Endothelial cell of umbilical vein (primary cell): Measurements from ENCODE around the gene RIBC2. TPM values are rescaled to one million over a fixed set of nuclear protein-coding genes. Genes with fewer than 3 reads are reported as not detected.
"Not testable (repeated sequence)": the region's sequence is repeated elsewhere in the genome, so short reads cannot be mapped to it uniquely, and the experiment has no call there.

Experiments
- BruUV-seq: library from RNA; stranded (reverse); fragments of 400-500 nt; replicated peaks from 2 replicates; lab custom pipeline; 2021; lab: Mats Ljungman, UMichigan
- CTCF ChIA-PET: fragments of 300-600, 350-600 bp; sonication (Branson Sonifier 250); formaldehyde crosslinking; loops from one replicate; lab custom pipeline; 2021; ENCODE audit warnings: antibody characterized with exemption, inconsistent platforms; lab: Charles Lee
- POLR2A ChIA-PET: fragments of 300-600, 350-600 bp; sonication (Branson Sonifier 250); formaldehyde crosslinking; loops from one replicate; lab custom pipeline; 2021; ENCODE audit warnings: antibody characterized with exemption, inconsistent platforms; lab: Charles Lee
- DNase-seq: peaks from one replicate; pipeline ENCODE4 v3.0.0-alpha.2; 2011; ENCODE audit warnings: low read depth, low spot score
- FAIRE-seq: peaks from 2 replicates; lab custom pipeline; 2011; peaks lifted over from hg19 to GRCh38; lab: Jason Lieb, UNC
- H2AFZ ChIP-seq: 2 replicates; pipeline ENCODE4 v1.6.0; 2012; ENCODE audit warnings: low read depth, low read length, control low read depth, inconsistent platforms
- H3K27ac ChIP-seq: 2 replicates; pipeline ENCODE4 v1.5.1; 2011; ENCODE audit warnings: low read depth, mild to moderate bottlenecking, control low read depth, low read length, moderate library complexity; ENCODE audit not compliant: insufficient read depth
- H3K27me3 ChIP-seq, 2 experiments: 2 replicates each; pipeline versions ENCODE4 v1.6.0 to v1.6.1; 2011; ENCODE audit warnings: low read length in 2 of 2, mixed read lengths in 1 of 2; ENCODE audit not compliant: control insufficient read depth in 2 of 2, insufficient read depth in 2 of 2
- H3K36me3 ChIP-seq, 2 experiments: 2 replicates in 1 of 2; 3 replicates in 1 of 2; pipeline ENCODE4 v1.5.1; 2011; ENCODE audit warnings: low read length in 2 of 2, mild to moderate bottlenecking in 1 of 2, moderate library complexity in 1 of 2; ENCODE audit not compliant: control insufficient read depth in 2 of 2, insufficient read depth in 2 of 2; ENCODE audit errors: extremely low read depth in 1 of 2
- H3K4me1 ChIP-seq: 3 replicates; pipeline ENCODE4 v1.5.1; 2011; ENCODE audit warnings: mild to moderate bottlenecking, low read length; ENCODE audit not compliant: control insufficient read depth, insufficient read depth; ENCODE audit errors: extremely low read depth
- H3K4me2 ChIP-seq: 2 replicates; pipeline ENCODE4 v1.6.1; 2011; ENCODE audit warnings: low read length, control low read depth, mixed read lengths; ENCODE audit not compliant: insufficient read depth
- H3K4me3 ChIP-seq, 3 experiments: fragments of 200-600 bp in 1 of 3; sonication (generic), shearing (Covaris generic) in 1 of 3; replicated peaks in 1 of 3; 2 replicates each; pipeline ENCODE4 v1.5.1; 2011 to 2016; ENCODE audit warnings: control low read depth in 3 of 3, low read length in 3 of 3, mild to moderate bottlenecking in 2 of 3, inconsistent platforms in 1 of 3, low read depth in 1 of 3, moderate library complexity in 1 of 3; ENCODE audit not compliant: insufficient read depth in 1 of 3
- H3K79me2 ChIP-seq: 2 replicates; pipeline ENCODE4 v1.6.0; 2012; ENCODE audit warnings: low read length, inconsistent platforms; ENCODE audit not compliant: control insufficient read depth, insufficient read depth
- H3K9ac ChIP-seq: replicated peaks from 2 replicates; pipeline ENCODE3; 2011; ENCODE audit warnings: low read length, control low read depth; ENCODE audit not compliant: insufficient read depth; ENCODE audit errors: extremely low read depth
- H3K9me1 ChIP-seq: replicated peaks from 3 replicates; pipeline ENCODE4 v1.6.0; 2011; ENCODE audit warnings: mild to moderate bottlenecking, low read length; ENCODE audit not compliant: control insufficient read depth, insufficient read depth; ENCODE audit errors: extremely low read depth
- H3K9me3 ChIP-seq: replicated peaks from 2 replicates; pipeline ENCODE4 v1.5.1; 2012; ENCODE audit warnings: low read length, inconsistent platforms; ENCODE audit not compliant: control insufficient read depth, insufficient read depth
- H4K20me1 ChIP-seq: replicated peaks from 2 replicates; pipeline ENCODE3; 2011; ENCODE audit warnings: mild to moderate bottlenecking, low read length; ENCODE audit not compliant: control insufficient read depth, insufficient read depth; ENCODE audit errors: extremely low read depth
- FOS ChIP-seq: IDR thresholded peaks from 2 replicates; pipeline ENCODE4 v1.6.1; 2011; ENCODE audit warnings: mild to moderate bottlenecking, low read length, moderate library complexity, borderline replicate concordance; ENCODE audit not compliant: insufficient read depth
- GATA2 ChIP-seq: IDR thresholded peaks from 2 replicates; pipeline ENCODE4 v1.7.0; 2011; ENCODE audit warnings: low read depth, mild to moderate bottlenecking, moderate library complexity, mixed read lengths, low read length; ENCODE audit not compliant: insufficient read length, insufficient read depth
- JUN ChIP-seq: IDR thresholded peaks from 2 replicates; pipeline ENCODE4 v1.6.1; 2011; ENCODE audit warnings: borderline replicate concordance, low read depth; ENCODE audit not compliant: insufficient read length, insufficient read depth
- MAX ChIP-seq: IDR thresholded peaks from 2 replicates; pipeline ENCODE4 v1.6.1; 2011; ENCODE audit not compliant: insufficient read depth, insufficient read length
- POLR2A ChIP-seq: IDR thresholded peaks from 2 replicates; pipeline ENCODE4 v1.6.1; 2012; ENCODE audit warnings: low read depth, mild to moderate bottlenecking, control low read depth, low read length
- dilution Hi-C: fragments of 300-500 bp; cut with MboI; formaldehyde crosslinking; loops from one replicate; pipeline ENCODE4 v1.15.0; 2019; ENCODE audit warnings: low sequenced_read_pairs; ENCODE audit not compliant: extremely low pct_ligation_motif_present
- intact Hi-C: fragments of 100-400 bp; cut with micrococcal nuclease; formaldehyde crosslinking; loops from one replicate; pipeline ENCODE4 v1.10.0; 2022
- polyA plus RNA-seq, 4 experiments: library from polyadenylated mRNA; depleted of rRNA in 3 of 4; stranded (reverse) in 3 of 4; unstranded in 1 of 4; fragments of >200 nt; gene quantifications; 2 replicates each; pipeline versions ENCODE4 v1.2.1 to v1.2.3, GENCODE V29; 2011 to 2012; ENCODE audit warnings: missing spikeins in 1 of 4
- total RNA-seq: library from RNA; stranded (reverse); gene quantifications from 2 replicates; pipeline ENCODE4 v1.2.3, GENCODE V29; 2021

Gene RIBC2
- total and polyA plus RNA-seq, 2 donors (not counting 3 experiments of a cell fraction or from before 2014, with no cell fraction given) = 1.2 to 5.7 TPM

- intact Hi-C loops = no loop called here
- ChIA-PET CTCF (interaction anchor here (5.8 kb wide), 1 partner anchor 108 kb away, joined by 52 read pairs; no protein-coding TSS in a partner anchor), POLR2A (no interaction called here)
- Histone ChIP-seq H3K79me2 (no peaks in the 10 kb centered on the region), H3K9ac (no peak overlapping the region), H3K4me1 (no peaks in the 10 kb centered on the region), H2AFZ (no peak overlapping the region), H3K27ac (no peak overlapping the region), H3K36me3 (no peaks in the 10 kb centered on the region), H3K4me3 (no peak overlapping the region), H3K9me3 (no peaks in the 10 kb centered on the region), H3K27me3 (peaks cover 0 to 3% of the 10 kb centered on the region in 2 experiments), H4K20me1 (no peaks in the 10 kb centered on the region), H3K4me2 (no peak overlapping the region), H3K9me1 (no peaks in the 10 kb centered on the region)
- FAIRE-seq = no peak
- no peak for DNase-seq
- TF ChIP-seq POLR2A = no peak
- dilution Hi-C loops = no loop called here
- BruUV-seq = no TSS peak
These were observed 31.7 kb downstream of the RIBC2 start for GRCh38 chr22:45445031-45445710.

- dilution Hi-C loops (no loop called here), intact Hi-C loops (no loop called here)
- no peak overlapping the region for H3K27ac ChIP-seq
- POLR2A ChIA-PET = no interaction called here
- H3K4me2 ChIP-seq = no peak overlapping the region
- CTCF ChIA-PET = no interaction called here
- H3K4me1 ChIP-seq = no peaks in the 10 kb centered on the region
- H3K79me2 ChIP-seq = no peaks in the 10 kb centered on the region
- BruUV-seq = no TSS peak
- no peaks in the 10 kb centered on the region for H4K20me1 ChIP-seq
- H2AFZ ChIP-seq = no peak overlapping the region
- TF ChIP-seq MAX (no peak), JUN (no peak), GATA2 (no peak), FOS (no peak)
- no peak overlapping the region for H3K4me3 ChIP-seq
- DNase-seq (no peak), FAIRE-seq (no peak)
- H3K27me3 ChIP-seq = peaks cover 2 to 3% of the 10 kb centered on the region in 2 experiments
- no peaks in the 10 kb centered on the region for H3K9me3 ChIP-seq
- no peaks in the 10 kb centered on the region for H3K36me3 ChIP-seq
- no peak overlapping the region for H3K9ac ChIP-seq
- no peaks in the 10 kb centered on the region for H3K9me1 ChIP-seq
These were observed 32.7 kb downstream of the RIBC2 start for GRCh38 chr22:45446216-45446615.

- dilution Hi-C loops, H3K79me2 ChIP-seq, H4K20me1 ChIP-seq, FAIRE-seq, H3K4me1 ChIP-seq, H3K27ac ChIP-seq, H3K9me1 ChIP-seq, H3K4me2 ChIP-seq, H3K27me3 ChIP-seq, H3K9me3 ChIP-seq, H3K36me3 ChIP-seq, H2AFZ ChIP-seq, intact Hi-C loops, H3K4me3 ChIP-seq, DNase-seq, BruUV-seq, CTCF ChIA-PET, POLR2A ChIA-PET, H3K9ac ChIP-seq: not testable (repeated sequence)
These were observed 34.1 kb downstream of the RIBC2 start for GRCh38 chr22:45447596-45447995.
